ENCODE results near the gene GNB1.

DNA sequence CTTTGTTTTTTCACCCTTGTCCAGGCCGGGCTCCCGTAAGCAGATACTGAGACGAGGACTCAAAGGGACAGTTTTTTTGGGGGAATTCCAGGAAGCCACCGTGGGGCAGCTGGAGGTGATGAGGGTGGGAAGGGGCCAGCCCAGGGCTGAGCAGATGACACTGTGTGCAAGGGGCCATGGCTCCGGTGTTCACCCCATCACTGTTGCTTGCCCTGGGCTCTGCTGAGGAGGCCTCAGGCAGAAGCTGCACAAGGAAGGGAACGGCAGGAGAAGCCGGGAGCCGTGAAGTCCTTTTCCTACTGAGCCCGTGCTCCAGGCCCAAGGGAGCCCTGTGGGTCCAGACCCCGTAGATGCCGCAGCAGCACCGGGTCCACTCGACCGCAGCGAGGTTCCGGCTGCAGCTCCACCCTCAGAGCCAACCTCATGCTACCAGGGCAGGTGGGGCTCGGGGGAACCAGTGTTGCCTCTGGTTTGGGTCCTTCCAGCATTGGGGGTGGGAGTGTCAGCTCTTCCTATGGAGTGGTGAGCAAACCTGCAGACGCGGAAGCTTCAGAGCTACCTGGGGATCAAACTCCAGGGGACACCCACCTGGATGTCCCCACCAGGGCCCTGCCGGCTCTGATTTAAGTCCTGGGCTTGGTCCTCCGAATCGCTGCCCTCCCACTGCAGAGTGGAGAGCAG lies 19.9 kb upstream of the GNB1 start:
- TF ChIP-seq CHD2 (IDR thresholded peaks at IDR 0.05; ENCODE audit: low read length, partially characterized antibody) = no peak
- no peak for TF ChIP-seq RFX5 (IDR thresholded peaks at IDR 0.05; ENCODE audit: low read length)
- TF ChIP-seq, protein P1, sequence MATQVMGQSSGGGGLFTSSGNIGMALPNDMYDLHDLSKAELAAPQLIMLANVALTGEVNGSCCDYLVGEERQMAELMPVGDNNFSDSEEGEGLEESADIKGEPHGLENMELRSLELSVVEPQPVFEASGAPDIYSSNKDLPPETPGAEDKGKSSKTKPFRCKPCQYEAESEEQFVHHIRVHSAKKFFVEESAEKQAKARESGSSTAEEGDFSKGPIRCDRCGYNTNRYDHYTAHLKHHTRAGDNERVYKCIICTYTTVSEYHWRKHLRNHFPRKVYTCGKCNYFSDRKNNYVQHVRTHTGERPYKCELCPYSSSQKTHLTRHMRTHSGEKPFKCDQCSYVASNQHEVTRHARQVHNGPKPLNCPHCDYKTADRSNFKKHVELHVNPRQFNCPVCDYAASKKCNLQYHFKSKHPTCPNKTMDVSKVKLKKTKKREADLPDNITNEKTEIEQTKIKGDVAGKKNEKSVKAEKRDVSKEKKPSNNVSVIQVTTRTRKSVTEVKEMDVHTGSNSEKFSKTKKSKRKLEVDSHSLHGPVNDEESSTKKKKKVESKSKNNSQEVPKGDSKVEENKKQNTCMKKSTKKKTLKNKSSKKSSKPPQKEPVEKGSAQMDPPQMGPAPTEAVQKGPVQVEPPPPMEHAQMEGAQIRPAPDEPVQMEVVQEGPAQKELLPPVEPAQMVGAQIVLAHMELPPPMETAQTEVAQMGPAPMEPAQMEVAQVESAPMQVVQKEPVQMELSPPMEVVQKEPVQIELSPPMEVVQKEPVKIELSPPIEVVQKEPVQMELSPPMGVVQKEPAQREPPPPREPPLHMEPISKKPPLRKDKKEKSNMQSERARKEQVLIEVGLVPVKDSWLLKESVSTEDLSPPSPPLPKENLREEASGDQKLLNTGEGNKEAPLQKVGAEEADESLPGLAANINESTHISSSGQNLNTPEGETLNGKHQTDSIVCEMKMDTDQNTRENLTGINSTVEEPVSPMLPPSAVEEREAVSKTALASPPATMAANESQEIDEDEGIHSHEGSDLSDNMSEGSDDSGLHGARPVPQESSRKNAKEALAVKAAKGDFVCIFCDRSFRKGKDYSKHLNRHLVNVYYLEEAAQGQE (IDR thresholded peaks at IDR 0.05; ENCODE audit: low read depth, low read length) = no peak
- TF ChIP-seq, protein P2, sequence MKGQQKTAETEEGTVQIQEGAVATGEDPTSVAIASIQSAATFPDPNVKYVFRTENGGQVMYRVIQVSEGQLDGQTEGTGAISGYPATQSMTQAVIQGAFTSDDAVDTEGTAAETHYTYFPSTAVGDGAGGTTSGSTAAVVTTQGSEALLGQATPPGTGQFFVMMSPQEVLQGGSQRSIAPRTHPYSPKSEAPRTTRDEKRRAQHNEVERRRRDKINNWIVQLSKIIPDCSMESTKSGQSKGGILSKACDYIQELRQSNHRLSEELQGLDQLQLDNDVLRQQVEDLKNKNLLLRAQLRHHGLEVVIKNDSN (IDR thresholded peaks at IDR 0.05; ENCODE audit: borderline replicate concordance, low read depth) = no peak
